Activated CD4-positive, alpha-beta T cell treated with anti-CD3 and anti-CD28 coated beads for 24 hours (primary cell): ENCODE measurements around the gene FALEC.

Source experiments
- DNase-seq, 2 donors: peaks; one replicate each; pipeline ENCODE4 v3.0.0-alpha.2; 2020; ENCODE audit warnings: low read depth in 2 of 2

FALEC gene

GRCh38 chr1:150515328-150516049 is at the start of gene FALEC:
FALEC (plus strand) TSS chr1:150515752.
- peak; percentile 81 to 90 for DNase-seq

GRCh38 chr1:150466964-150467363 is 48.6 kb upstream of the FALEC start:
- DNase-seq: no peak

- no peak for DNase-seq
Observed at GRCh38 chr1:150469291-150469690, 46.3 kb upstream of the FALEC start.

GRCh38 chr1:150472601-150473200 is 42.9 kb upstream of the FALEC start:
- DNase-seq: no peak

GRCh38 chr1:150473659-150474058 is 41.9 kb upstream of the FALEC start:
- no peak for DNase-seq

GRCh38 chr1:150474869-150475268 is 40.7 kb upstream of the FALEC start:
- no peak for DNase-seq

GRCh38 chr1:150476754-150477153 is 38.8 kb upstream of the FALEC start:
- DNase-seq: no peak

GRCh38 chr1:150477320-150477719 is 38.2 kb upstream of the FALEC start:
- DNase-seq: no peak

GRCh38 chr1:150477733-150478132 is 37.8 kb upstream of the FALEC start:
- DNase-seq: no peak

- no peak for DNase-seq
Observed at GRCh38 chr1:150479370-150479769, 36.2 kb upstream of the FALEC start.

- DNase-seq: no peak
Observed at GRCh38 chr1:150479927-150480352, 35.6 kb upstream of the FALEC start.

- DNase-seq: no peak
Observed at GRCh38 chr1:150484431-150484830, 31.1 kb upstream of the FALEC start.

GRCh38 chr1:150484861-150485260 is 30.7 kb upstream of the FALEC start:
- no peak for DNase-seq

- DNase-seq: peak; percentile 90 to 95
Observed at GRCh38 chr1:150486966-150487762, 28.4 kb upstream of the FALEC start, which contains the start of gene TARS2. TARS2 (plus strand) TSS chr1:150487419; CDS start chr1:150487451, 32 bp downstream.

- DNase-seq: no peak
Observed at GRCh38 chr1:150487763-150488115, 27.8 kb upstream of the FALEC start.

- DNase-seq: no peak
Observed at GRCh38 chr1:150493175-150493574, 22.4 kb upstream of the FALEC start.

GRCh38 chr1:150498342-150498741 is 17.2 kb upstream of the FALEC start:
- no peak for DNase-seq

- no peak for DNase-seq
Observed at GRCh38 chr1:150505431-150505830, 10.1 kb upstream of the FALEC start.

- no peak for DNase-seq
Observed at GRCh38 chr1:150507912-150508864, 7.4 kb upstream of the FALEC start, which contains the start of gene ECM1. ECM1 (plus strand) TSS chr1:150508109; CDS start chr1:150508210, 101 bp downstream.

GRCh38 chr1:150508982-150509381 is 6.6 kb upstream of the FALEC start:
- DNase-seq: no peak

- DNase-seq: no peak
Observed at GRCh38 chr1:150511551-150511950, 4.0 kb upstream of the FALEC start.
